ENCODE measurements around the gene CSF1R.

DNA sequence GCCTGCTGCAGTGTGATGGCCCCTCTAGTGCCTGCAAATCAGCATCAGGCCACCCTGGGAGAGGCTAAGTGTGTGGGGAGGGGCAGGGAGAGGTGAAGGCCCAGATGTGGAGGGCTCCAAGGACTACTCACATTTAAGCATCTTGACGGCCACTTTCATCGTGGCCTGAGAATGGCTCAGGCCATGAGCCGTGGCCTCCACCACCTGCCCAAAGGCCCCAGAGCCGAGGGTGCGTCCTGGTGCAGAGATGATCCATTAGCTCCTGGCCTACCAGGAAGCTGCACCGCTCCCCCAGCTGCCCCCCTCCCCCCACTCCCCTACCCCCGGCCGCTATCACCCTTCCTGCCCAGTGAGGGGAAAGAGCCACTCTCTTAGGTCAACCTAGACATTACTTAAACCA, 38.2 kb upstream of the CSF1R start:
- TF ChIP-seq, protein P1, sequence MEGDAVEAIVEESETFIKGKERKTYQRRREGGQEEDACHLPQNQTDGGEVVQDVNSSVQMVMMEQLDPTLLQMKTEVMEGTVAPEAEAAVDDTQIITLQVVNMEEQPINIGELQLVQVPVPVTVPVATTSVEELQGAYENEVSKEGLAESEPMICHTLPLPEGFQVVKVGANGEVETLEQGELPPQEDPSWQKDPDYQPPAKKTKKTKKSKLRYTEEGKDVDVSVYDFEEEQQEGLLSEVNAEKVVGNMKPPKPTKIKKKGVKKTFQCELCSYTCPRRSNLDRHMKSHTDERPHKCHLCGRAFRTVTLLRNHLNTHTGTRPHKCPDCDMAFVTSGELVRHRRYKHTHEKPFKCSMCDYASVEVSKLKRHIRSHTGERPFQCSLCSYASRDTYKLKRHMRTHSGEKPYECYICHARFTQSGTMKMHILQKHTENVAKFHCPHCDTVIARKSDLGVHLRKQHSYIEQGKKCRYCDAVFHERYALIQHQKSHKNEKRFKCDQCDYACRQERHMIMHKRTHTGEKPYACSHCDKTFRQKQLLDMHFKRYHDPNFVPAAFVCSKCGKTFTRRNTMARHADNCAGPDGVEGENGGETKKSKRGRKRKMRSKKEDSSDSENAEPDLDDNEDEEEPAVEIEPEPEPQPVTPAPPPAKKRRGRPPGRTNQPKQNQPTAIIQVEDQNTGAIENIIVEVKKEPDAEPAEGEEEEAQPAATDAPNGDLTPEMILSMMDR (tag by site-specific recombination; IDR thresholded peaks at IDR 0.05): no peak
- TF ChIP-seq YY1 (tag by site-specific recombination; IDR thresholded peaks at IDR 0.05) (no peak), ZNF274 (IDR thresholded peaks at IDR 0.05; ENCODE audit: low read length) (no peak), ZNF274 (tag by site-specific recombination; IDR thresholded peaks at IDR 0.05; ENCODE audit: borderline replicate concordance) (no peak), KLF10 (tag by site-specific recombination; IDR thresholded peaks at IDR 0.05) (no peak)
- TF ChIP-seq, protein P2, sequence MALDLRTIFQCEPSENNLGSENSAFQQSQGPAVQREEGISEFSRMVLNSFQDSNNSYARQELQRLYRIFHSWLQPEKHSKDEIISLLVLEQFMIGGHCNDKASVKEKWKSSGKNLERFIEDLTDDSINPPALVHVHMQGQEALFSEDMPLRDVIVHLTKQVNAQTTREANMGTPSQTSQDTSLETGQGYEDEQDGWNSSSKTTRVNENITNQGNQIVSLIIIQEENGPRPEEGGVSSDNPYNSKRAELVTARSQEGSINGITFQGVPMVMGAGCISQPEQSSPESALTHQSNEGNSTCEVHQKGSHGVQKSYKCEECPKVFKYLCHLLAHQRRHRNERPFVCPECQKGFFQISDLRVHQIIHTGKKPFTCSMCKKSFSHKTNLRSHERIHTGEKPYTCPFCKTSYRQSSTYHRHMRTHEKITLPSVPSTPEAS (tag by site-specific recombination; IDR thresholded peaks at IDR 0.05): no peak
- TF ChIP-seq, protein P3, sequence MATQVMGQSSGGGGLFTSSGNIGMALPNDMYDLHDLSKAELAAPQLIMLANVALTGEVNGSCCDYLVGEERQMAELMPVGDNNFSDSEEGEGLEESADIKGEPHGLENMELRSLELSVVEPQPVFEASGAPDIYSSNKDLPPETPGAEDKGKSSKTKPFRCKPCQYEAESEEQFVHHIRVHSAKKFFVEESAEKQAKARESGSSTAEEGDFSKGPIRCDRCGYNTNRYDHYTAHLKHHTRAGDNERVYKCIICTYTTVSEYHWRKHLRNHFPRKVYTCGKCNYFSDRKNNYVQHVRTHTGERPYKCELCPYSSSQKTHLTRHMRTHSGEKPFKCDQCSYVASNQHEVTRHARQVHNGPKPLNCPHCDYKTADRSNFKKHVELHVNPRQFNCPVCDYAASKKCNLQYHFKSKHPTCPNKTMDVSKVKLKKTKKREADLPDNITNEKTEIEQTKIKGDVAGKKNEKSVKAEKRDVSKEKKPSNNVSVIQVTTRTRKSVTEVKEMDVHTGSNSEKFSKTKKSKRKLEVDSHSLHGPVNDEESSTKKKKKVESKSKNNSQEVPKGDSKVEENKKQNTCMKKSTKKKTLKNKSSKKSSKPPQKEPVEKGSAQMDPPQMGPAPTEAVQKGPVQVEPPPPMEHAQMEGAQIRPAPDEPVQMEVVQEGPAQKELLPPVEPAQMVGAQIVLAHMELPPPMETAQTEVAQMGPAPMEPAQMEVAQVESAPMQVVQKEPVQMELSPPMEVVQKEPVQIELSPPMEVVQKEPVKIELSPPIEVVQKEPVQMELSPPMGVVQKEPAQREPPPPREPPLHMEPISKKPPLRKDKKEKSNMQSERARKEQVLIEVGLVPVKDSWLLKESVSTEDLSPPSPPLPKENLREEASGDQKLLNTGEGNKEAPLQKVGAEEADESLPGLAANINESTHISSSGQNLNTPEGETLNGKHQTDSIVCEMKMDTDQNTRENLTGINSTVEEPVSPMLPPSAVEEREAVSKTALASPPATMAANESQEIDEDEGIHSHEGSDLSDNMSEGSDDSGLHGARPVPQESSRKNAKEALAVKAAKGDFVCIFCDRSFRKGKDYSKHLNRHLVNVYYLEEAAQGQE (tag by site-specific recombination; IDR thresholded peaks at IDR 0.05): no peak

Data from HEK293 (cell line).